ENCODE data around the gene RECK.
A peak's percentile ranks its signal among the peaks of the same experiment; 100 is the strongest.
"Not testable (repeated sequence)": the region's sequence is repeated elsewhere in the genome, so short reads cannot be mapped to it uniquely, and the experiment has no call there.

The RECK gene

GRCh38 chr9:36036780-36037548, at the start of gene RECK:
TSS of gene RECK (plus strand) at chr9:36036913. CDS start at chr9:36036999, 86 bp downstream.
- TF ChIP-seq CTCF (conservative IDR thresholded peaks at IDR 0.05; ENCODE audit: low read depth, low read length): no peak
- peak within 1 kb of the TSS; percentile 80 for H3K4me3 ChIP-seq (ENCODE audit: low read length)
- DNase-seq (ENCODE audit: low read depth): no peak

GRCh38 chr9:35990155-35990554, 46.6 kb upstream of the RECK start:
- no peak overlapping the region for H3K4me3 ChIP-seq (ENCODE audit: low read length)
- TF ChIP-seq CTCF (conservative IDR thresholded peaks at IDR 0.05; ENCODE audit: low read depth, low read length): no peak
- DNase-seq (ENCODE audit: low read depth): no peak

GRCh38 chr9:35993136-35993535, 43.6 kb upstream of the RECK start:
- H3K4me3 ChIP-seq (ENCODE audit: low read length); DNase-seq (ENCODE audit: low read depth): not testable (repeated sequence)

GRCh38 chr9:35993976-35994720, 42.6 kb upstream of the RECK start:
- no peak overlapping the region for H3K4me3 ChIP-seq (ENCODE audit: low read length)
- DNase-seq (ENCODE audit: low read depth): no peak
- no peak for TF ChIP-seq CTCF (conservative IDR thresholded peaks at IDR 0.05; ENCODE audit: low read depth, low read length)

GRCh38 chr9:35994959-35995358, 41.8 kb upstream of the RECK start:
- no peak for TF ChIP-seq CTCF (conservative IDR thresholded peaks at IDR 0.05; ENCODE audit: low read depth, low read length)
- DNase-seq (ENCODE audit: low read depth): no peak
- H3K4me3 ChIP-seq (ENCODE audit: low read length): no peak overlapping the region

GRCh38 chr9:35996358-35996970, 40.2 kb upstream of the RECK start:
- no peak overlapping the region for H3K4me3 ChIP-seq (ENCODE audit: low read length)
- no peak for TF ChIP-seq CTCF (conservative IDR thresholded peaks at IDR 0.05; ENCODE audit: low read depth, low read length)
- DNase-seq (ENCODE audit: low read depth): no peak

- DNase-seq (ENCODE audit: low read depth); H3K4me3 ChIP-seq (ENCODE audit: low read length): not testable (repeated sequence)
Measured at GRCh38 chr9:35997016-35997415, 39.7 kb upstream of the RECK start.

- no peak for DNase-seq (ENCODE audit: low read depth)
- H3K4me3 ChIP-seq (ENCODE audit: low read length): no peak overlapping the region
- no peak for TF ChIP-seq CTCF (conservative IDR thresholded peaks at IDR 0.05; ENCODE audit: low read depth, low read length)
Measured at GRCh38 chr9:35998333-35998732, 38.4 kb upstream of the RECK start.
